GM12878 (cell line): ENCODE measurements around the gene ARHGEF7. TPM values are rescaled to one million over a fixed set of nuclear protein-coding genes. Genes with fewer than 3 reads are reported as not detected.

Experiments
- ATAC-seq: fragments of 200-7000 bp; cut with Tn5 transposase; 3 replicates; pipeline ENCODE4 v1.9.1; 2020; ENCODE audit warnings: mild to moderate bottlenecking, moderate library complexity
- BruUV-seq: library from RNA; stranded (reverse); fragments of 400-500 nt; replicated peaks from 2 replicates; lab custom pipeline; 2021; lab: Mats Ljungman, UMichigan
- CTCF ChIA-PET: fragments of 300-600 bp; sonication (Branson Sonifier 250); formaldehyde crosslinking; extraction: SDS; loops from one replicate; lab custom pipeline; 2021; ENCODE audit warnings: inconsistent platforms; lab: Yijun Ruan, JAX
- POLR2A ChIA-PET: fragments of 350-600 bp; formaldehyde crosslinking; extraction: SDS; loops from one replicate; lab custom pipeline; 2021; ENCODE audit warnings: inconsistent platforms; lab: Charles Lee
- RAD21 ChIA-PET: fragments of 300-600 bp; sonication (Branson Sonifier 250); formaldehyde crosslinking; loops from one replicate; lab custom pipeline; 2023; ENCODE audit warnings: antibody characterized with exemption; ENCODE audit not compliant: unreplicated experiment; lab: Charles Lee
- SMC1A ChIA-PET: fragments of 300-600 bp; sonication (Branson Sonifier 250); formaldehyde crosslinking; loops from one replicate; lab custom pipeline; 2023; ENCODE audit not compliant: unreplicated experiment, uncharacterized antibody; lab: Charles Lee
- DNase-seq: peaks from one replicate; pipeline ENCODE4 v3.0.0-alpha.2; 2011; ENCODE audit warnings: low read depth, low spot score
- FAIRE-seq: peaks from 3 replicates; lab custom pipeline; 2011; peaks lifted over from hg19 to GRCh38; lab: Jason Lieb, UNC
- H2AFZ ChIP-seq: 2 replicates; pipeline ENCODE4 v1.6.0; 2011; ENCODE audit warnings: low read depth, low read length, control low read depth; ENCODE audit not compliant: control insufficient read depth
- H3K27ac ChIP-seq: 2 replicates; pipeline ENCODE4 v1.5.1; 2011; ENCODE audit warnings: control low read depth; ENCODE audit not compliant: control insufficient read depth, insufficient read depth
- H3K27me3 ChIP-seq, 2 experiments: replicated peaks in 1 of 2; 2 replicates each; pipeline versions ENCODE4 v1.6.0 to v1.6.1; 2011; ENCODE audit warnings: low read length in 1 of 2; ENCODE audit not compliant: control insufficient read depth in 2 of 2, insufficient read depth in 2 of 2
- H3K36me3 ChIP-seq, 2 experiments: 2 replicates each; pipeline ENCODE4 v1.5.1; 2011; ENCODE audit warnings: low read length in 1 of 2; ENCODE audit not compliant: control insufficient read depth in 2 of 2, insufficient read depth in 2 of 2
- H3K4me1 ChIP-seq: 2 replicates; pipeline ENCODE4 v1.6.1; 2011; ENCODE audit warnings: mild to moderate bottlenecking, low read length, moderate library complexity, mixed read lengths; ENCODE audit not compliant: control insufficient read depth, insufficient read depth
- H3K4me2 ChIP-seq: 2 replicates; pipeline ENCODE4 v1.6.0; 2011; ENCODE audit warnings: control low read depth; ENCODE audit not compliant: control insufficient read depth, insufficient read depth
- H3K4me3 ChIP-seq: fragments of 200-600 bp; sonication (generic); 2 replicates; pipeline ENCODE4 v1.5.1; 2016
- H3K79me2 ChIP-seq: 2 replicates; pipeline ENCODE4 v1.6.0; 2011; ENCODE audit warnings: low read length; ENCODE audit not compliant: control insufficient read depth, insufficient read depth
- H3K9ac ChIP-seq: 2 replicates; pipeline ENCODE4 v1.8.0; 2011; ENCODE audit warnings: low read length, control low read depth, mixed read lengths; ENCODE audit not compliant: control insufficient read depth, insufficient read depth
- H3K9me3 ChIP-seq: replicated peaks from 3 replicates; pipeline ENCODE4 v1.5.1; 2011; ENCODE audit warnings: mild to moderate bottlenecking, low read length; ENCODE audit not compliant: control insufficient read depth, insufficient read depth
- H4K20me1 ChIP-seq: 2 replicates; pipeline ENCODE4 v1.6.0; 2011; ENCODE audit not compliant: control insufficient read depth, insufficient read depth
- BCLAF1 ChIP-seq: fragments of 450-650 bp; IDR thresholded peaks from 2 replicates; pipeline ENCODE4 v1.6.1; 2017; ENCODE audit warnings: antibody characterized with exemption, mild to moderate bottlenecking, moderate library complexity
- CBX3 ChIP-seq: fragments of 200-600 bp; sonication (generic); IDR thresholded peaks from 2 replicates; pipeline ENCODE4 v1.6.1; 2016; ENCODE audit warnings: low read depth, borderline replicate concordance
- CHD2 ChIP-seq: IDR thresholded peaks from 2 replicates; pipeline ENCODE4 v1.6.1; 2011; ENCODE audit warnings: low read depth, low read length, improper control_type of control experiment, borderline replicate concordance
- E2F4 ChIP-seq: IDR thresholded peaks from 2 replicates; pipeline ENCODE4 v1.6.1; 2012; ENCODE audit warnings: low read depth, low read length, improper control_type of control experiment
- RUNX3 ChIP-seq: IDR thresholded peaks from 2 replicates; pipeline ENCODE4 v1.6.1; 2012; ENCODE audit warnings: low read length, inconsistent platforms
- ZBTB40 ChIP-seq: fragments of 450-650 bp; IDR thresholded peaks from 2 replicates; pipeline ENCODE4 v1.6.1; 2016; ENCODE audit warnings: mild to moderate bottlenecking, moderate library complexity, borderline replicate concordance
- WGBS: methylation state at CpG from one replicate; pipeline ENCODE4 v1.1.6; 2016; ENCODE audit warnings: low lambda C conversion rate; ENCODE audit not compliant: insufficient replicate concordance, insufficient coverage; ENCODE audit errors: missing lambda C conversion rate; 5-methylcytosine and 5-hydroxymethylcytosine counted together
- in situ Hi-C: fragments of 300-500 bp; cut with MboI; formaldehyde crosslinking; loops from 9 replicates; pipeline ENCODE4 v1.14.3; 2018; ENCODE audit warnings: mixed read lengths
- intact Hi-C: fragments of 100-400 bp; cut with micrococcal nuclease; formaldehyde crosslinking; loops from one replicate; pipeline ENCODE4 v1.14.2; 2022; ENCODE audit not compliant: unreplicated experiment
- polyA plus RNA-seq, 11 experiments: library from polyadenylated mRNA; depleted of rRNA in 4 of 11; unstranded in 6 of 11; stranded (reverse) in 5 of 11; fragments of >200 nt; fragmentation: Nextera tagmentation in 4 of 11; fragmentation: Illumina TruSeq in 1 of 11; extraction: Ambion mirVana in 4 of 11; extraction: Trizol in 1 of 11; gene quantifications; 1 replicate in 1 of 11; 2 replicates in 10 of 11; pipeline versions ENCODE4 v1.2.1 to v1.2.3, GENCODE V29; 2011 to 2016; ENCODE audit warnings: inconsistent platforms in 2 of 11, missing spikeins in 2 of 11, low read depth in 1 of 11
- total RNA-seq, 4 experiments: library from RNA; depleted of rRNA in 3 of 4; stranded (reverse); fragments of >200 nt in 3 of 4; fragmentation: Illumina TruSeq in 1 of 4; extraction: Trizol in 1 of 4; gene quantifications; 2 replicates each; pipeline versions ENCODE4 v1.2.1 to v1.2.3, GENCODE V29; 2013 to 2021

The ARHGEF7 gene
- total and polyA plus RNA-seq, 10 of the 15 experiments (the other 5 are each of a cell fraction or from before 2014, with no cell fraction given): 4.7 to 65.5 (median 36.6) TPM

- TF ChIP-seq ZBTB40 (no peak), RUNX3 (no peak)
Observed at GRCh38 chr13:111284565-111284964, 169.5 kb downstream of the ARHGEF7 start (continued).

- peaks cover 30 to 42% of the 10 kb centered on the region in 2 experiments for H3K36me3 ChIP-seq
Observed at GRCh38 chr13:111286162-111286561, 171.1 kb downstream of the ARHGEF7 start.

More at GRCh38 chr13:111286162-111286561, 171.1 kb downstream of the ARHGEF7 start:
- ATAC-seq: no peak
- intact Hi-C loops: no loop called here
- no peak overlapping the region for H3K4me3 ChIP-seq
- FAIRE-seq: no peak
- no peak for TF ChIP-seq CHD2
- no peak for TF ChIP-seq BCLAF1
- TF ChIP-seq E2F4: no peak
- no peak for TF ChIP-seq CBX3
- H2AFZ ChIP-seq: no peak overlapping the region
- H3K4me2 ChIP-seq: no peak overlapping the region
- no TSS peak for BruUV-seq
- SMC1A ChIA-PET: interaction anchor here (0.6 kb wide), 1 partner anchor 973 kb away, joined by 4 read pairs; no protein-coding TSS in a partner anchor
- no peak overlapping the region for H3K9ac ChIP-seq
- RAD21 ChIA-PET: no interaction called here
- H3K9me3 ChIP-seq: no peaks in the 10 kb centered on the region
- CTCF ChIA-PET: interaction anchor here (1.6 kb wide), 1 partner anchor 13 kb away, joined by 3 read pairs; no protein-coding TSS in a partner anchor
- no peaks in the 10 kb centered on the region for H3K79me2 ChIP-seq
- no peak for DNase-seq
- H3K4me1 ChIP-seq: no peaks in the 10 kb centered on the region
- 92% methylated on average over 15 of the region's 15 CpGs for WGBS
- H3K27ac ChIP-seq: no peak overlapping the region
- no peaks in the 10 kb centered on the region for H3K27me3 ChIP-seq
- POLR2A ChIA-PET: no interaction called here
- in situ Hi-C loops: loop anchor here (5.0 kb wide), 1 partner anchor 51 kb away; no protein-coding TSS in a partner anchor
- no peaks in the 10 kb centered on the region; the same call in 1 of the 2 replicates for H4K20me1 ChIP-seq
